Mesendoderm (in vitro differentiated cells): Measurements from ENCODE around the gene GLIS1.

Source experiments
- DNase-seq: peaks from one replicate; pipeline ENCODE4 v3.0.0; 2013
- H2AK5ac ChIP-seq: 2 replicates; pipeline ENCODE4 v1.6.1; 2013; ENCODE audit warnings: low read length, inconsistent platforms
- H2BK120ac ChIP-seq: 2 replicates; pipeline ENCODE4 v1.6.1; 2013; ENCODE audit warnings: low read depth, mild to moderate bottlenecking, low read length, moderate library complexity, mixed read lengths
- H2BK15ac ChIP-seq: replicated peaks from 2 replicates; pipeline ENCODE4 v1.6.1; 2013; ENCODE audit warnings: low read depth, mild to moderate bottlenecking, moderate library complexity
- H2BK5ac ChIP-seq: 2 replicates; pipeline ENCODE4 v1.6.1; 2013; ENCODE audit warnings: low read length, inconsistent platforms
- H3K18ac ChIP-seq: 2 replicates; pipeline ENCODE4 v1.6.1; 2013; ENCODE audit warnings: mild to moderate bottlenecking, low read length, mixed read lengths
- H3K23ac ChIP-seq: one replicate; pipeline ENCODE4 v1.6.1; 2013; ENCODE audit warnings: low read length
- H3K27ac ChIP-seq: 2 replicates; pipeline ENCODE4 v1.5.1; 2013; ENCODE audit warnings: low read depth, mild to moderate bottlenecking, inconsistent platforms, low read length, moderate library complexity
- H3K27me3 ChIP-seq: 2 replicates; pipeline ENCODE4 v1.6.1; 2013; ENCODE audit warnings: low read length, control low read depth, mild to moderate bottlenecking, inconsistent platforms; ENCODE audit not compliant: insufficient read depth, poor library complexity
- H3K36me3 ChIP-seq: 2 replicates; pipeline ENCODE4 v1.6.1; 2013; ENCODE audit warnings: low read length, inconsistent platforms; ENCODE audit not compliant: control insufficient read depth, insufficient read depth
- H3K4ac ChIP-seq: one replicate; pipeline ENCODE4 v1.6.1; 2013; ENCODE audit warnings: low read depth, mild to moderate bottlenecking, low read length, moderate library complexity
- H3K4me1 ChIP-seq: 2 replicates; pipeline ENCODE4 v1.6.1; 2013; ENCODE audit warnings: low read depth, low read length, inconsistent platforms; ENCODE audit not compliant: control insufficient read depth
- H3K4me2 ChIP-seq: 2 replicates; pipeline ENCODE4 v1.6.1; 2013; ENCODE audit warnings: low read length
- H3K4me3 ChIP-seq: 2 replicates; pipeline ENCODE4 v1.5.1; 2013; ENCODE audit warnings: mild to moderate bottlenecking, low read length
- H3K56ac ChIP-seq: one replicate; pipeline ENCODE4 v1.6.1; 2013; ENCODE audit warnings: low read length
- H3K79me1 ChIP-seq: 2 replicates; pipeline ENCODE4 v1.6.1; 2013; ENCODE audit warnings: low read length, inconsistent platforms
- H3K79me2 ChIP-seq: 2 replicates; pipeline ENCODE4 v1.6.1; 2013; ENCODE audit warnings: mild to moderate bottlenecking, low read length; ENCODE audit not compliant: control insufficient read depth, insufficient read depth
- H3K9ac ChIP-seq: 2 replicates; pipeline ENCODE4 v1.6.1; 2013; ENCODE audit warnings: low read length, inconsistent platforms
- H4K5ac ChIP-seq: one replicate; pipeline ENCODE4 v1.6.1; 2013; ENCODE audit warnings: low read length
- H4K8ac ChIP-seq: one replicate; pipeline ENCODE4 v1.6.1; 2013; ENCODE audit warnings: low read depth, mild to moderate bottlenecking, control low read depth, low read length, moderate library complexity
- WGBS: extraction: QIAGEN DNeasy Blood & Tissue Kit; methylation state at CpG from one replicate; pipeline ENCODE4 v1.1.7; 2013; ENCODE audit warnings: low lambda C conversion rate, missing lambda C conversion rate; ENCODE audit not compliant: insufficient coverage; ENCODE audit errors: extremely low coverage; 5-methylcytosine and 5-hydroxymethylcytosine counted together

GLIS1 gene

DNA sequence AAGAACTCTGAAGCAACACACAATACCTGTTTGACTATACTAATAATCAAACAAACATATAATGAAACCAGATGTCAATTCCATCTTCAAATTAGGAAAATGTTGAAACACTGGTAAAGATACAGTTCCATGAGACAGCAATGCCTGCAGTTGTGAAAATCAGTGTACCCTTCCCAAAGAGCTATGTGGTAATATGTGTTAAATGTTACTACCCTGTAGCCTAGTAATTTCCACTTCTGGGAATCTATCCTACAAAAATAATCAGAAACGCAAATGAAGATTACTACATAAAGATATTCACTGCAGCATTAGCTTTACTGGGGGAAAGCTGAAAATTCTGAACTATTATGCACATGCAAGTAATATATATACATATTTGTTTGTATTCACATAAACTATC is 16.9 kb downstream of the GLIS1 start:
- H3K4me3 ChIP-seq: no peak overlapping the region
- H3K4me1 ChIP-seq: no peaks in the 10 kb centered on the region
- H2AK5ac ChIP-seq: no peak overlapping the region
- no peaks in the 10 kb centered on the region for H3K27me3 ChIP-seq
- no peak overlapping the region for H4K5ac ChIP-seq
- H3K4me2 ChIP-seq: no peak overlapping the region
- H3K9ac ChIP-seq: no peak overlapping the region
- no peaks in the 10 kb centered on the region for H3K36me3 ChIP-seq
- H2BK120ac ChIP-seq: no peak overlapping the region
- no peak overlapping the region for H3K23ac ChIP-seq
- peaks cover 12% of the 10 kb centered on the region for H3K79me1 ChIP-seq
- WGBS: no CpG with 5 or more reads among the region's 1 CpG
- no peak overlapping the region for H3K27ac ChIP-seq
- H2BK15ac ChIP-seq: no peak overlapping the region
- no peak overlapping the region for H3K4ac ChIP-seq
- H3K56ac ChIP-seq: no peak overlapping the region
- DNase-seq: no peak
- H3K18ac ChIP-seq: no peak overlapping the region
- H2BK5ac ChIP-seq: no peak overlapping the region
- H3K79me2 ChIP-seq: peaks cover 3% of the 10 kb centered on the region
- no peak overlapping the region for H4K8ac ChIP-seq

DNA sequence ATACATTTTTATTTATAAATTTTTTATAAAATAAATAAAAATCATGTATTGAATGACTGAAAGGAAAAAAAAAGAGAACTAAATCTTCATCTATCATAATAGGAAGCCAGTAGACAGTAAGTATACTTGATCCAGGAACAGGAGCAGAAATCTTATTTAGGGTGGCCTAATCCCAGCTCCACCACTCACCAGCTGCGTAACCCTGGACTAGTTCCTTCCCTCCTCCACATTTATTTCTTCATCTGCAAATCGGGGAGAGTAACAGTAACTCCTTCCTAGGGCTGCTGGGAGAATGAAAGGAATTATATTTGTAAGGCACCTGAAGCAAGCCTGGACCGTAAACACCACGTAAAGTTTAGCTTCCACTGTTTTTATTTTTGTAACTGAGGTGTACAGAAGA is 17.9 kb downstream of the GLIS1 start:
- Histone ChIP-seq H3K4ac (no peak overlapping the region), H3K79me1 (peaks cover 13% of the 10 kb centered on the region), H3K27ac (no peak overlapping the region), H4K8ac (no peak overlapping the region), H3K27me3 (no peaks in the 10 kb centered on the region), H2BK120ac (no peak overlapping the region), H2BK15ac (no peak overlapping the region), H3K36me3 (no peaks in the 10 kb centered on the region), H3K56ac (no peak overlapping the region), H3K4me2 (no peak overlapping the region), H3K18ac (no peak overlapping the region), H3K4me1 (peaks cover 2% of the 10 kb centered on the region), H3K23ac (no peak overlapping the region), H3K4me3 (no peak overlapping the region), H4K5ac (no peak overlapping the region), H2AK5ac (no peak overlapping the region), H2BK5ac (no peak overlapping the region), H3K79me2 (peaks cover 3% of the 10 kb centered on the region), H3K9ac (no peak overlapping the region)
- DNase-seq: no peak
- WGBS: no CpG with 5 or more reads among the region's 4 CpGs

DNA sequence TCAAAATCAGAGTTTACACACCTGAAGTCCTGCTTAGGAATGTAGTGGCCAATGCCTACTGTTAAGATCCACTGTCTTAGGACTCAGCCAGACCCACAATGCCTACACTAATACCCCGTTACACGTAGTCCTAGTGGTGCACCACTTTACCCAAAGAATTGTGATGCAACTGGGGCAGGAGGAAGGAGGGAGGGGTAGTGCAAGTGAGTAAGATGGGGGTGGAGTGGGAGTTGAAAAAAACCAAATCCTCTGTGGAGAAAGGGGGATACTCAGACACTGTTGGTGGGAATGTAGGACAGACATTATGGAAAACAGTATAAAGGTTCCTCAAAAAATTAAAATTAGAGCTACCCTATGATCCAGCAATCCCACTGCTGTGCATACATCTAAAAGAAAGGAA is 19.5 kb downstream of the GLIS1 start:
- Histone ChIP-seq H3K27me3 (no peaks in the 10 kb centered on the region), H3K23ac (no peak overlapping the region), H3K56ac (no peak overlapping the region), H3K4ac (no peak overlapping the region), H3K79me1 (peaks cover 15% of the 10 kb centered on the region), H2BK120ac (no peak overlapping the region), H3K9ac (no peak overlapping the region), H3K4me1 (peaks cover 8% of the 10 kb centered on the region), H2BK5ac (no peak overlapping the region), H4K8ac (no peak overlapping the region), H4K5ac (no peak overlapping the region), H3K27ac (no peak overlapping the region), H3K79me2 (peaks cover 2% of the 10 kb centered on the region), H3K4me3 (no peak overlapping the region), H2AK5ac (no peak overlapping the region), H2BK15ac (no peak overlapping the region), H3K18ac (no peak overlapping the region), H3K4me2 (no peak overlapping the region), H3K36me3 (no peaks in the 10 kb centered on the region)
- WGBS: no CpG with 5 or more reads among the region's 2 CpGs
- DNase-seq: no peak

DNA sequence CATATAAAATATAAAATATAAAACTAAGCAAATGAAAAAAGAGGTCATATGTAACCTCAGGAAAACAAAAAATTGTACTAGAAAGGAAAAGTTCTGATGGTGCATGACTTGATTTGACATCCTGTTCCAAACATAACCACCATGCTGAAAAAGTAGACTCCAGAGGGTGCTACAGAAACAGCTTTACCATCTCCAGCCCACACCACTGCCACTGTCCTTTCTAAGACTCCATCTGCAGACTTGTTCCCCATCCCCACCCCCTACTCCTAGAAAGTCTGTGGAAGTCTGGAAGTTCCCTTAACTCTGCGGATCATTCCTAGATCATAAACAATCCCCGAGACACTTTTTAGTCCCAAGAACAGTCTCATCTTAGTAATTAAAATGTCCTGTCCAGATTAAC is 20.5 kb downstream of the GLIS1 start:
- H3K27me3 ChIP-seq: no peaks in the 10 kb centered on the region
- H2BK120ac ChIP-seq: no peak overlapping the region
- H3K9ac ChIP-seq: no peak overlapping the region
- H3K36me3 ChIP-seq: no peaks in the 10 kb centered on the region
- no peak overlapping the region for H3K4ac ChIP-seq
- no peak overlapping the region for H2BK15ac ChIP-seq
- H3K18ac ChIP-seq: no peak overlapping the region
- H3K23ac ChIP-seq: no peak overlapping the region
- peaks cover 12% of the 10 kb centered on the region for H3K79me1 ChIP-seq
- H3K56ac ChIP-seq: no peak overlapping the region
- H3K79me2 ChIP-seq: no peaks in the 10 kb centered on the region
- H3K4me2 ChIP-seq: no peak overlapping the region
- no peak overlapping the region for H3K4me3 ChIP-seq
- H4K5ac ChIP-seq: no peak overlapping the region
- no peak for DNase-seq
- H3K4me1 ChIP-seq: peaks cover 8% of the 10 kb centered on the region
- H2AK5ac ChIP-seq: no peak overlapping the region
- no peak overlapping the region for H3K27ac ChIP-seq
- WGBS: no CpG with 5 or more reads among the region's 2 CpGs
- H4K8ac ChIP-seq: no peak overlapping the region
- H2BK5ac ChIP-seq: no peak overlapping the region

DNA sequence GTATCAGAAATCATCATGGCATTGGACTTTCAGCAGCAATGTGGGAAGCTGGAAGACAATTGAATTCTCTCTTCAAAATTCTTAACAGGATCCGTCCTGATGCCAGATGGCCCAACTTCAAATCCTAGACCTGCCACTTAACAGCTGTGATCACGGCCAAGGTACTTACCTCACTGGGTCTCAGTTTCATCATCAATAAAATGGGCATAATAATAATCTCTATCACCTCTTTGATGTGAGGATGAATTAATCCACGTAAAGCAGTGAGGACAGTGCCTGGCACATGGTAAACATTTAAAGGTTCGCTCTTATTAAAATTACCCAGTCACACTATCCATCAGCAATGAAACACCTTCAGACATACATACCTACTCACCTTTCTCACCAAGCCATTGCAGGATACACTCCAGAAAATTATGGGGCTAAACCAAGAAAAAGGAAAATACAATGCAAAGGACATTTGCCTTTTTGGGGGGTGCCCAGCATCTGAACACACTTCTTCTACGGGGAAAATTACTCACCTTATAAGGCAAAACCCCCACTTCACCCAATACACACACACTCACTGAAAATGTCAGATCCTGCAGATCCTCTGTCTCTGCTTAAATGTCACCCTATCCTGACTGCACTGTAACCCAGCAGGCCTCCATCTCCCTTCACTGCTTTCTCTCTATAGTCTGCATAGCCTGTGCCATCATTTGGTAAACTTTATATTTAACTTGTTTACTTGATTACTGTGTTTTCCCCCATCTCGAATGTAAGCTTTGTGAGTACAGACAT is 21.7 kb downstream of the GLIS1 start:
- Histone ChIP-seq H2BK120ac (no peak overlapping the region), H4K5ac (no peak overlapping the region), H3K4me3 (no peak overlapping the region), H3K23ac (no peak overlapping the region), H3K18ac (no peak overlapping the region), H3K27ac (no peak overlapping the region), H3K9ac (no peak overlapping the region), H3K79me2 (no peaks in the 10 kb centered on the region), H3K4ac (no peak overlapping the region), H3K4me1 (peaks cover 8% of the 10 kb centered on the region), H3K4me2 (no peak overlapping the region), H3K56ac (no peak overlapping the region), H2BK5ac (no peak overlapping the region), H2AK5ac (no peak overlapping the region), H2BK15ac (no peak overlapping the region), H3K36me3 (no peaks in the 10 kb centered on the region), H4K8ac (no peak overlapping the region), H3K79me1 (peaks cover 17% of the 10 kb centered on the region), H3K27me3 (no peaks in the 10 kb centered on the region)
- WGBS: no CpG with 5 or more reads among the region's 6 CpGs
- no peak for DNase-seq

DNA sequence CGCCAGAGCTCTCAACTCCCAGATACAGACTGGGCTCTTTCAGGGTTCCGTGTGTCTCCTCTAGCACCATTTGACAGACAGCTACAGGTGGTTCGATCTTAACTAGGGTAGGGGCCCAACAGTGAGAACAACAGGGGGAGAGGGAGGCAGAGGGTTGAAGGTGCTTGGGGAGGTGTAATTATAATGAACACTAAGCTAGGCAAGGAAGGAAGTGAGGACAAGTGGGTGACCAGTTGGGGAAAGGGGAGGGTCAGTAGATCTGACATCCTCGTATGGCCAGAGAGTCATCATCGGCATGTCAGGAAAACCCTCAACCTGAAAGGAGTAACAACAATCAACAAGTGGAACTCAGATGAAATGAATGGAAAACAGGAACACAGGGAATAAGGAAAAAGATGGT is 22.8 kb downstream of the GLIS1 start:
- Histone ChIP-seq H2BK120ac (no peak overlapping the region), H3K36me3 (no peaks in the 10 kb centered on the region), H3K23ac (no peak overlapping the region), H3K18ac (no peak overlapping the region), H2AK5ac (no peak overlapping the region), H2BK5ac (no peak overlapping the region), H4K8ac (no peak overlapping the region), H3K79me2 (no peaks in the 10 kb centered on the region), H3K27ac (no peak overlapping the region), H3K79me1 (peaks cover 16% of the 10 kb centered on the region), H3K4me3 (no peak overlapping the region), H3K4ac (no peak overlapping the region), H3K4me1 (peaks cover 8% of the 10 kb centered on the region), H3K56ac (no peak overlapping the region), H2BK15ac (no peak overlapping the region), H3K27me3 (no peaks in the 10 kb centered on the region), H3K4me2 (no peak overlapping the region), H3K9ac (peak overlapping the region; percentile 5), H4K5ac (no peak overlapping the region)
- no peak for DNase-seq
- WGBS: no CpG with 5 or more reads among the region's 5 CpGs
